ENCODE results near the gene ZFP36L2. TPM values are rescaled to one million over a fixed set of nuclear protein-coding genes. Genes with fewer than 3 reads are reported as not detected.

Gene ZFP36L2
- total and polyA plus RNA-seq, 9 of the 15 experiments (the other 6 are each of a cell fraction or from before 2014, with no cell fraction given): 4.1 to 60.6 (median 20.3) TPM

DNA sequence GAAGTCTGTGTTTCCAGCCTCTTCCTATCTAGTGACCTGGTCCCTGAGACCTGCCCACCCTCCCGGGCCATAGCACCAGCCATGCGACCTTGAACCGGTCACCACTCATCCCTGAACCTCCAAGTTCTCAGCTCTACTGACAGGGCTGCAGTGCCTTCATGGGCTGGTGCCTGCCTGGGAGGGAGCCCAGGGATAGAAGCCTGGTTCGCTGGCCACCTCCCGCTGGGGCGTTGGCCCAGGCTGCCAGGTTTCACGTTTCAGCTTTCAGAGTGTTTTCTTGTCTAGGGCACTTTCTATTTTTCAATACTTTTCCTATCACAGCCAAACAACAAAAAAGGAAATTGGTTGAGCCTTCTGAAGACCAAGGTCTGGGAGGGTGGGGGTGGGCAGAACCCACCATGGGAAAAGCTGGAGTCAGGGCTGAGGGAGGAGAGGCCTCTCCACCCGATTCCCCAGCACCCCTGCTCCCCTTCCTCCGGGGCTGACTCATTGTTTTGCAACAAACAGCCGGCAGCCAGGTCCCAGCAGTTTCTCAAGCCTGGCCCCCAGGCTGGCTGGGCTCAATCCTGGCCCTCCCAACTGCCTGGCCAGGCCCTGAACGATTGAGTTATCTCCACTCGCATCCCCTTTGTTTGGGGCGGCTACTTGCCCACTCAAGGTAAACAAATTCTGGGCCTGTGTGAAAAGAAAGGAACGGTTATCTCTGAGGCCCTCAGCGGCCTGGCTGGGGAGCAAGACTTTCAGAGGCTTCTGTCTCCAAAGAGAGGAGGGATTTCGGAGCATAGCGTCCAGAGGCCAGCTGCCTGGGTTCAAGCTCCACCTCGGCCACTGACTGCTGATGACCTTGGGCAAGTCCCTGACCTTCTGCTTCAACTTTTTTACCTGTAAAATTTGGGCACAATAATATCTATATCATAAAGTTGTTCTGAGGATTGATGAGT lies 47.5 kb downstream of the ZFP36L2 start (continued):
- TF ChIP-seq AFF1 (IDR thresholded peaks at IDR 0.05; ENCODE audit: low read depth in 1 of 2, partially characterized antibody in 2 of 2) (peak in 1 of 2 experiments; percentile 51), NFIX (CRISPR knock-in tag; IDR thresholded peaks at IDR 0.05; ENCODE audit: low read depth) (no peak), HNRNPK (IDR thresholded peaks at IDR 0.05; ENCODE audit: low read depth, low read length, poor library complexity, severe bottlenecking) (no peak), ZBTB43 (CRISPR knock-in tag; IDR thresholded peaks at IDR 0.05) (no peak), FOSL1 (tag; conservative IDR thresholded peaks at IDR 0.05) (peak; percentile 95), VEZF1 (CRISPR knock-in tag; IDR thresholded peaks at IDR 0.05) (peak; percentile 83), MEF2A (IDR thresholded peaks at IDR 0.05; ENCODE audit: control insufficient read depth, low read depth, low read length) (0 out of 2 replicates have a peak, but pooled peaks have one; percentile 1), FOXA3 (CRISPR knock-in tag; conservative IDR thresholded peaks at IDR 0.05 in 1 of 2, IDR thresholded peaks at IDR 0.05 in 1 of 2) (peak in 1 of 2 experiments; percentile 77; a peak in 2 of 4 replicates), XRCC4 (IDR thresholded peaks at IDR 0.05; ENCODE audit: extremely low read depth, insufficient read depth, insufficient read length) (no peak), MYC (IDR thresholded peaks at IDR 0.05; ENCODE audit: low read depth, low read length) (peak; percentile 50), MYC (CRISPR knock-in tag; IDR thresholded peaks at IDR 0.05; ENCODE audit: borderline replicate concordance, low read depth) (0 out of 2 replicates have a peak, but pooled peaks have one; percentile 11), CHD2 (IDR thresholded peaks at IDR 0.05; ENCODE audit: low read depth, low read length) (no peak), HSF4 (CRISPR knock-in tag; IDR thresholded peaks at IDR 0.05; ENCODE audit: borderline replicate concordance) (no peak), ZBTB17 (CRISPR knock-in tag; IDR thresholded peaks at IDR 0.05) (0 out of 2 replicates have a peak, but pooled peaks have one; percentile 15), ZNF184 (CRISPR knock-in tag; IDR thresholded peaks at IDR 0.05) (no peak), SLC30A9 (CRISPR knock-in tag; IDR thresholded peaks at IDR 0.05) (no peak), ZNF263 (CRISPR knock-in tag; IDR thresholded peaks at IDR 0.05; ENCODE audit: borderline replicate concordance) (peak; percentile 79; the same call in 1 of the 2 replicates), CTBP1 (IDR thresholded peaks at IDR 0.05; ENCODE audit: borderline replicate concordance) (peak; percentile 96), ZNF785 (CRISPR knock-in tag; IDR thresholded peaks at IDR 0.05) (no peak), ZNF174 (CRISPR knock-in tag; IDR thresholded peaks at IDR 0.05) (no peak), SNIP1 (IDR thresholded peaks at IDR 0.05; ENCODE audit: low read depth) (no peak)

All from K562 (cell line).